Left ventricle myocardium superior (tissue), 1 donor: Measurements from ENCODE around the gene VSTM1. TPM values are rescaled to one million over a fixed set of nuclear protein-coding genes. Genes with fewer than 3 reads are reported as not detected.

Source experiments
- ATAC-seq: fragments of 200-7000 bp; cut with Tn5 transposase; one replicate; pipeline ENCODE4 v1.9.1; 2020; ENCODE audit warnings: mild to moderate bottlenecking, moderate library complexity
- DNase-seq: peaks from one replicate; pipeline ENCODE4 v3.0.0-alpha.2; 2020
- intact Hi-C: fragments of 100-400 bp; cut with micrococcal nuclease; formaldehyde crosslinking; loops from one replicate; pipeline ENCODE4 v1.11.0; 2022
- total RNA-seq: library from RNA; stranded (reverse); fragmentation: NEBNext Ultra II Directional; extraction: Animal tissue kit (Norgen Biotek cat#: 25700); gene quantifications from one replicate; pipeline ENCODE4 v1.2.1, GENCODE V29; 2021
- donor health status: DM: no; HTN: yes; CAD: no; lungs with severe emphysema.

VSTM1 gene
- total RNA-seq, 1 donor from 2014 or later: not detected

DNA sequence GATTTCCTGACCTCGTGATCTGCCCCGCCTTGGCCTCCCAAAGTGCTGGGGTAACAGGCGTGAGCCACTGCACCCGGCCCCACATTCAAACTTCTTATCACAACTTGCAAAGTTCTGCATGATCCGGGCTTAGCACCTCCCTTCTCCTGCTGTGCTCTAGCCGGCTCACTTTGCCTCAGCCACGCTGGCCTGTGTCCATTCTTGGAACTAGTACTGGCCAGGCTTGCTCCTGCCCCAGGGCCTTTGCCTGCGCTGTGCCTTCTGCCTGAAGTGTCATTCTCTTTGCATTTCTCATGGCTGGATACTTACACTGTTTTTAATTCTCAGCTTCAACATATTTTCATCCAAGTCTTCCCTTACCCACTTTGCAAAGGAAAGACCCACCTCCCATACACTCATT is 42.3 kb downstream of the VSTM1 start:
- DNase-seq: no peak
- no peak for ATAC-seq
- intact Hi-C loops: loop anchor here (10.0 kb wide), 2 partner anchors 107 to 177 kb away; no protein-coding TSS in a partner anchor

DNA sequence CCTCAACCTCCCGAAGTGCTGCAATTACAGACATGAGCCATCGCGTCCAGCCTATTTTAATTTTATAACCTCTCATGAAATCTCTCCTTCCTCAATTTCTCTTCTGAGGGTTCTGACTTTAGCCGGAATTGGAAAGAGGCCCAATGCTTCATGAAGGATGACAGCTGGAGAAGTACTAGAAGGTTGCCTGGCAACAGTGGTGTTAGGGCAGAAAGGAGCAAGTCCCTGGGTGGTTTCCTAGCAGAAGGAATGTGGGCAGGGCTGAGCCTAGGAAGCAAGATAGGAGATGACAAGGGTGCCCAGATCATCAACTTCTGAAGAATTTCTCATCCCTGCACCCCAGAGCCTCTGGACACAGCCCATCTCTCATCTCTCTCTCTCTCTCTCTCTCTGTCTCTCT is 46.4 kb downstream of the VSTM1 start:
- no peak for DNase-seq
- ATAC-seq: no peak
- intact Hi-C loops: no loop called here

DNA sequence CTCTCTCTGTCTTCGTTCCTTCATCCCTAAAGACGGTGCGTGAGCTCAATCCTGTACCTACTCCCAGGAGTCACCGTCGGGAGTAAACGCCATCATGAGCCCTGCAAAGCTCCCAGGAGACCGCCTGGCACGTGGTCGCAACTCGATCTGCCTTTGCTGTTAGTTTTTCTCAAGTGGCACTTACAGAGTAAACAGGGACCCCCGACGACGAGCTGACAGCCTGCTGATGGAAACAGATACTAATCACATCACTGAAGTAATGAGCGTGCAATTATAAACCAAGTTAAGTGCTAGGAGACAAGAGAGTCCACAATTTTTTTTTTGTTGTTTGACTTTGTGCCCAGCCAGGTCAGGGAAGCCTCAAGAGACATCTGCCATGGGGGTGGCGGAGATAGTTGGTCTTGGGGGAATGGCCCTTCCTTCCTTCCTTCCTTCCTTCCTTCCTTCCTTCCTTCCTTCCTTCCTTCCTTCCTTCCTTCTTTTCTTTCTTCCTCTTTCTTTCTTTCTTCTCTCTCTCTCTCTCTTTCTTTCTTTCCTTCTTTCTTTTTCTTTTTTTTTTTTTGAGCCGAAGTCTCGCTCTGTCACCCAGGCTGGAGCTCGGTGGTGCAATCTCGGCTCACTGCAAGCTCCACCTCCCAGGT is 48.7 kb downstream of the VSTM1 start:
- intact Hi-C loops: no loop called here
- ATAC-seq (no peak), DNase-seq (no peak)

DNA sequence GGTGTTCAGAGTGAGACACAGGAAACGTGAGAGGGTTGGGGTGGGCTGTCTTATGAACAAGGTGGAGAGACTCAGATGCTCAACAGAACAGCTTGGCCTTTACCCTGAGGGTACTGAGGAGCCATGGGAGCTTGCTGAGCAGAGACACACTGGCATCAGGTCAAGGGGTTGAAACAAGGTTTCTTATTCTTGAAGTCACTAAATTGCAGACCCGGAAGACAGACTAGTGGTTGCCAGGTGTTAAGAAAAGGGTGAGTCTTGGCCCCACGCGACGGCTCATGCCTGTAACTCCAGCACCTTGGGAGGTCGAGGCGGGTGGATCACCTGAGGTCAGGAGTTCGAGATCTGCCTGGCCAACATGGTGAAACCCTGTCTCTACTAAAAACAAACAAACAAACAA is 49.8 kb downstream of the VSTM1 start:
- intact Hi-C loops: no loop called here

DNA sequence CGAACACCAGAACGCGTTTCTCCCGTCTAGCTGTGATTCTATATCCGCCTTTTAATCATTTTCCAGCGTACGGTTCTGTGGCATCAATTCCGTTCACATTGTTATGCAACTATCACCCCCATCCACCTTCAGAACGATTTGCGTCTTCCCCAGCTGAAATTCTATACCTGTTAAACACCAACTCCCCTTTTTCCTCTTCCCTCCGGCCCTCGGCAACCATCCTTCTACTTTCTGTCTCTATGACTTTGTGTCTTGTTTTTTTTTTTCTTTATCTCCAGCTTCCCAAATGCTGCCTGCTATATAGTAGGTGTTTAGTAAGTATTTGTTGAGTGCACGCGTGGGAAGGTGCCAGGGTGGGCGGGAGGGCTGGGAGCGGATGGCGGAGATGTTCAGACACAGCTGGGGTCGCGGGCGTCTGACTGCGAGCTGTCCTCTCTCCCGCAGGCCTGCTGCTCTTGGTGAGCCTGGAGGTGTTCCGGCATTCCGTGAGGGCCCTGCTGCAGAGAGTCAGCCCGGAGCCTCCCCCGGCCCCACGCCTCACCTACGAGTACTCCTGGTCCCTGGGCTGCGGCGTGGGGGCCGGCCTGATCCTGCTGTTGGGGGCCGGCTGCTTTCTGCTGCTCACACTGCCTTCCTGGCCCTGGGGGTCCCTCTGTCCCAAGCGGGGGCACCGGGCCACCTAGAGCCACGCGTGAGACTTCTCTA is 52.0 kb downstream of the VSTM1 start:
- no peak for DNase-seq
- intact Hi-C loops: no loop called here
- ATAC-seq: no peak

More for the DNA sequence above, 49.8 kb downstream of the VSTM1 start:
- ATAC-seq (no peak), DNase-seq (no peak)

DNA sequence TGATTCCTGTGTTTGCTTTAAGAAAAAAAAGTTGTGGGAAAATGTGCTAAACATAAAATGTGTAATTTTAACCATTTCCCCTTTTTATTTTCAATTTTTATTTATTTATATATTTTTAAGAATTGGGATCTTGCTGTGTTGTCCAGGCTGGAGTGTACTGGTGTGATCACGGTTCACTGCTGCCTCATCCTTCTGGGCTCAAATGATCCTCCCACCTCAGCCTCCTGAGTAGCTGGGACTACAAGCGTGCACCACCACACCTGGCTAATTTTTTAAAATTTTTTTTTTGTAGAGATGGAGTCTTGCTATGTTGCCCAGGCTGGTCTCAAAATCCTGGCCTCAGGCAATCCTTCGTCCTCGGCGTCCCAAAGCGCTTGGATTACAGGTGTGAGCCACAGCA is 53.2 kb downstream of the VSTM1 start:
- no peak for ATAC-seq
- no peak for DNase-seq
- intact Hi-C loops: no loop called here

DNA sequence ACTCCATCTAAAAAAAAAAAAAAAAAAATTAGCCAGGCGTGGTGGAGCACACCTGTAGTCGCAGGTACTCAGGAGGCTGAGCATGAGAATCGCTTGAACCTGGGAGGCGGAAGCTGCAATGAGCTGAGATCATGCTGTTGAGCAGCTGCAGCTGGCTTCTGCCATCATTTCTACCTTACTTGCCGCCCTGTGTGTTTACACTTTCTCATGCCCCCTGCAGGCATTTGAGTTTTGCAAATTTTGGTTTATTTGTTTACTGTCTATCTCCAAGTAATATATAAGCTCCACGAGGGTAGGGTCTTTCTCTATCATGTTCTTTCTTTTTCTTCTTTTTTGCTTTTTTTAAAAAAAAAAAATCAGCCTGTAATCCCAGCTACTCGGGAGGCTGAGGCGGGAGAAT is 54.3 kb downstream of the VSTM1 start:
- no peak for DNase-seq
- ATAC-seq: no peak
- intact Hi-C loops: no loop called here

DNA sequence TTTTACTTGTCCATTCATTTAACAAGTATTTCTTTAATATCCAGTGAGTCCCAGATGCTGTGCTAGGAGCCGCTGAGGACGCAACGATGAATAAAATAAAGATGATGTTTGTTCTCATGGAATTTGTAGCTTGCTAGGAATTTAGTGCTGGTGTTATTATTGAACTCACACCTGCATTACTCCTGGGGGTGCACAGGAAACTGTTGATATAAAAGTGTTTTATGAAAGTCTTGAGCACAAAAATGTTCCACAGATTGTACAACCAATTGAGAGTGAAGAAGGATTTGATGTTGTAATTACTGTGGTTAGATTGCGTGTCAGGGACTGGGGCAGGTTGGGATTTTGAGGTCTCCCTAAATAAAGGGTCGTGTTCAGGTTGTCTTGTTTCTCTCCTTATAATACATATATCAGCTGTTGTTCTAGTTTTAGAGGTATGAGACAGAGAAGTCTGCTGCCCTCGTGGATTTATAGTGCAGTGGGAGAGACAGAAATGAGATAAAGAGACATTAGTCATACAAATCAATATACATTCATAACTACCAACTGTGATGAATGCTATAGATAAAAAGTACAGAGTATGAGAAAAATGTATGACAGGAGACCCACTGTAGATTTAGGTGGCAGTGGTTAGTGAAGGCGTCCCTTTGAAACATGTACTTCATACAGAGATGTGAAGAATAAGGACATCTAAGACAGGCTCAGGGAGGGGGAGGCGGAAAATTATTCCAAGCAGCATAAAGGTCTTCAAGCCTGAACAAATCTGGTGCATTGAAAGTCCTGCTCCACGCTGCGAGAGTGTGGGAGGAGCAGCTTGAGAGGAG is 61.0 kb downstream of the VSTM1 start:
- intact Hi-C loops: no loop called here
- ATAC-seq: no peak
- DNase-seq: no peak

DNA sequence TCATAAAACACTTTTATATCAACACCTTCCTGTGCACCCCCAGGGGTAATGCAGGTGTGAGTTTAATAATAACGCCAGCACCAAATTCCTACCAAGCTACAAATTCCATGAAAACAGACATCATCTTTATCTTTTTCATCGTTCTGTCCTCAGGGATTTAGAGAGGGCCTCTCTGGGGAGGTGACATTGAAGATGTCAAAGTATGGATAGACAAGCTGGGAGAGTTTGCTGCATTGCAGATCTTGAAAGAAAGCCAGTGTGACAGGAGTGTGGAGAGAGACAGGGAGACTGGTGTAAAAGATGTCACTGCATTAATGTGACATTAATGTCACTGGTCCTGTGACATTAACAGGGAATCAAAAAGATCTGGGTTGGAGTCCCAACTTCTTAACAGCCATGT is 62.2 kb downstream of the VSTM1 start:
- ATAC-seq: no peak
- intact Hi-C loops: no loop called here
- no peak for DNase-seq

DNA sequence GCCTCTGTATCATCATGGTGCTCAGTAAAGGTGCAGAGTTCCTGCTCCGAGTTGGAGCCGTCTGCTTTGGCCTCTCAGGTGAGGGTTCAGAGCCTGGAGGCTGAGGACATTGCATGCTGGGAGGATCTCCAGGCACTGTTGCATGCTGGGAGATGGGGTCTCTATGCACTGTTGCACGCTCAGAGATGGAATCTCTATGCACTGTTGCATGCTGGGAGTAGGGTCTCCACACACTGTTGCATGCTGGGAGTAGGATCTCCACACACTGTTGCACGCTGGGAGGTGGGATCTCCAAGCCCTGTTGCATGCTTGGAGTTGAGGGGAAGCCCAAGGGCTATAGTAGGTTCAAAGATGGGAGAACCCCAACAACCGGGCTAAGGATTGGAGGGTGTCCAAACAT is 64.0 kb downstream of the VSTM1 start:
- no peak for ATAC-seq
- intact Hi-C loops: no loop called here
- DNase-seq: no peak

DNA sequence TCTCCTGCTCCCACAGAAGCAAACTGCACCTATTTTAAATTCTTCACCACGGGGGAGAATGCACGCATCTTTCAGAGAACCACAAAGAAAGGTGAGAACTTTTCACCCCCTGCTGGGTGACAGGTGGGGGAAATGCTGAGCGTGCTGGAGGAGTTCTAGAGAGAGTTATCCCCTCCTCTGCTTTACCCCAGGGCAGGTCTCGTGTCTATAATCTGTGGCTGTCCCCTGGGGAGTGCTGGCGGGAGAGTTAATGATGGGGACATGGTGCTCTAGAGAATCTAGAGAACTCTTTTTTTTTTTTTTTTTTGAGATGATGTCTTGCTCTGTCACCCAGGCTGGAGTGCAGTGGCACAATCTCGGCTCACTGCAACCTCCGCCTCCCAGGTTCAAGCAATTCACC is 65.5 kb downstream of the VSTM1 start:
- DNase-seq (no peak), ATAC-seq (no peak)
- intact Hi-C loops: no loop called here

DNA sequence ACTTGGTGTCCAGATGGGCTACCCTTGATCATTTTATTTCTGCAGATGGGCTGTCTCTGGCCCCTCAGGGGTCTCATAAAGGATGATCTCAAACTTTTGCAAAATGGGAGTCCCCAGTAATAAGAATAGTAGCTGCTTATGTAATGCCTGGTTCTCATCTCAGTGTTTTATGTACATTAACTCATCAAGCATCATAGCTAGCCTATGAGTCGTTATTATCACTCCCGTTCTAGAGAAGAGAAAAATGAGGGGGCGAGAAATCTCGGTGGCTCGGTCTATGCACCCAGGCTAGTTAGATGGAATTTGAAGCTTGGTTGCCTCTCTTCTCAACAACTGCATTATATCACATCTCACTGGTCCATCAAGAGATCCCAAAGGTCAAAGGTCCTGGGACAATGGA is 68.9 kb downstream of the VSTM1 start:
- DNase-seq (no peak), ATAC-seq (no peak)
- intact Hi-C loops: no loop called here

DNA sequence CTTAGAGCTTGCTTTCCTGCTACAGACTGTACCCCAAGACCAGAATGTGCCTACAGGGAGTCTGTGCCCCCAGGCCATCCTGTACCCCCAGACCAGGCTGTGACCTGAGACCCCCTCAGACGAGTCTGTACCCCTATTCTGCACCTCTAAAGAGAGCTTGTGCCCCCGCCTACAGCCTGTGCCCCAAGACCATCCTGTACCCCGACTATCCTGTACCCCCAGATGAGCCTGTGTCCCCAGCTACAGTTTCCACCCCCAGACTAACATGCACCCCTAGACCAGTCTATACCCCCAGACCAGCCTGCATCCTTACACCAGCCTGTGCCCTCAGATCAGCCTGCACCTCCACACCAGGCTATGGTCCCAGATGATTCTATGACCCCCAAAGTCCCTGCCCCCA is 70.2 kb downstream of the VSTM1 start:
- ATAC-seq: no peak
- intact Hi-C loops: no loop called here
- no peak for DNase-seq

DNA sequence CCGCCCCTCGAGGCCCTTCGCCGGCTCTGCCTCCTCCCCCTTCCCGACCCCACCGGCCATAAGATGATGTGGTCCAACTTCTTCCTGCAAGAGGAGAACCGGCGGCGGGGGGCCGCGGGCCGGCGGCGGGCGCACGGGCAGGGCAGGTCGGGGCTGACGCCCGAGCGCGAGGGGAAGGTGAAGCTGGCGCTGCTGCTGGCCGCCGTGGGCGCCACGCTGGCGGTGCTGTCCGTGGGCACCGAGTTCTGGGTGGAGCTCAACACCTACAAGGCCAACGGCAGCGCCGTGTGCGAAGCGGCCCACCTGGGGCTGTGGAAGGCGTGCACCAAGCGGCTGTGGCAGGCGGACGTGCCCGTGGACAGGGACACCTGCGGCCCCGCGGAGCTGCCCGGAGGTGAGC is 70.9 kb downstream of the VSTM1 start:
- intact Hi-C loops: no loop called here
- ATAC-seq (no peak), DNase-seq (no peak)

DNA sequence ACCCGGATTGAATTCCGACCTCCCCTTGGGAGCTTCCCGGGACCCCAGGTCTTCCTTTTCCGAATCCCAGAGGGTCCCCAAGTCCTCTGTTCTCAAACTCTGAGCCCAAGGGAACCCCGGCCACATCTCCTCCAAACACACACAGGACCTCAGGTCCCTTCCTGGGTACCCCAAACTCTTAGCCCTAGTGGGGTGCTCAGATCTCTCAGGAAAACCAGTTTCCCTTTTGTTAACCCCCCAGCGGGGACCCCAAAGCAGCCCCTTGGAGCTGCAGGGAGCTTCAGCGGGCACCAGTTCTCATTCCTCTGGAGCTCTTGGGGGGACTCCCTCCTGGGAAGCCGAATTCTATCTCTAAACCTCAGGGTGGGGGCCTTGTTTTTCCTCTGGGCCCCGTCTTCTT is 71.5 kb downstream of the VSTM1 start:
- ATAC-seq: no peak
- DNase-seq: no peak
- intact Hi-C loops: no loop called here

DNA sequence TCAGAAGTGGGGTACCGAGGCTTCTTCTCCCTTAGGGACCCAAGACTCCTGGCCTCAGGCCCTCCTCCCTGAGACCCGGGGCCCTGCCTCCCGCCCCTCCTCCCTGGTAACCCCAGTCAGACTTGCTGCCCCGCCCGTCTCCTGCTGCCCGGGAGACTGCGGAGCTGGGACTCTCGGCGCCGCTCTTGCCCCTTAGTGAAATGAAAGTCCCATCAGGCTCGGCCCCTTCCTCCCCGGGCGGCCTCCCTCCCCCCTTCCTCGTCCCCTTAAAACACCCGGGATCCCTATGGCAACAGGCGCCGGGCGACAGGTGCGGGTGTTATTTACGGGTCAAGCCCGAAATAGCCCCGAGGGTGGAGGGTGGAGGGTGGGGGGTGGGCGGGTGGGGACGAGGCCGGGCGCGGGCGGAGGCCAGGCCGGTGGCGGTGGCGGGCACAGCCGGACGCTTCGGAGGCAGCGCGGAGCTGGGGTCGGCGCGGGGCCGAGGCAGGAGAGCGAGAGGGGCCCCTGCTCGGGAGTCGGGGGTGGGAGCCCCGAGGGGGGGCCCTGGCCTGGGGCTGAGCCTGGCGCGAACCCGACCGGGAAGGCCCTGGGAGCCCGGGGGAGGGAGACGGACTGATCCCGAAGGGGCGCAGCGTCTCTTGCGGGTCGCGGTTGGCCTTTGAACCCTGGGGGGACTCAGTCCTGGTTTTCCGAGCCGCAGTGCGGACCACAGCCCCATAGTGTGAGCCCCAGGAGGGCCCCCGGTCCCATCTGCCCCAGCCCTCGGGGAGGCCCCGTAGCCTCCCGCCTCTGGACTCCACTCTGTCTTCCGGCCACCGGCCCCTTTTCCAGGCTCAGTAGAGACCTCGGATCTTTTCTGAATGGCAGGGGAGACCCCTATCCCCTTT is 72.2 kb downstream of the VSTM1 start, which contains the start of gene CACNG6:
TSS of gene CACNG6 (plus strand) at position 414 of the 890 bp plus-strand sequence. CDS start 1,241 bp downstream, outside the sequence.
- ATAC-seq (no peak), DNase-seq (no peak)
- intact Hi-C loops: no loop called here
